ENCODE data around the gene CYP27B1.
"Not testable (repeated sequence)": the region's sequence is repeated elsewhere in the genome, so short reads cannot be mapped to it uniquely, and the experiment has no call there.

Gene CYP27B1

DNA sequence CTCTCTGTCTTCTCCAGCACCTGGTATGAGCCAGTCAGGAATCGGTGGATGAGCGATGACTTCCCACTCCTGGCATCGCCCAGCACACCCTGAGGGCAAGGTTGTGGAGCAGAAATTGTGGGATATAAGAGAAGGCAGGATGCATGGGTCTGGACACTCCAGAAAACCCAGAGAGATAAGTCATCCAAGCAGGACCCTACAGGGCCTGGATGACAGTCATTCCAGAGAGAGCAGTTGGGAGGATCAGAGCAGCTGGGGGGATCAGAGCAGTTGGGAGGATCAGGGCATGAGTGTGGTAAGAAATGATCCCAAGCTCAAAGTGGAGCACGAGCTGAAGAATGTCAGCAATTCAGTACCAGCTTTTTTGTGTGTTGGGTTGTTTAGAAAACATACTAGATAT, 32.3 kb downstream of the CYP27B1 start:
- no peak for DNase-seq

DNA sequence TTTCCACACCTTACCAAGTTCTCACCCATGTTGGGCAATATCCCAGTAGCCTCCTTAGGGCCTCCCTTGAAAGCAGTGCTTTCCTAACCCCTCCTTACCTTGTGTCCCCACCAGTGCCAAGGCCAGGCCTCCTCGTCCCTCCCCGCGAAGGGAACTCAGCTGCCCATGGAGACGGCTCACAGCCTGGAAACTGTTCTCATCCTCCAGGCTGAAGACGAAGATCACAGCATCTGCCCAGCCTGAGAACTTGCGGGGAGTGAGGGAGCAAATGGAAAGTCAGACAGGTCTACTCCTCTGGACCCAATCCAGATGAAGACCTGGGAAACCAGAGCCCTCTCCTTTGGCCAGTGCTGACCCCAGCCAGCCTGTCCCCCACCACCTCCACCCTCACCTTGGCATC, 33.0 kb downstream of the CYP27B1 start:
- no peak for DNase-seq

DNA sequence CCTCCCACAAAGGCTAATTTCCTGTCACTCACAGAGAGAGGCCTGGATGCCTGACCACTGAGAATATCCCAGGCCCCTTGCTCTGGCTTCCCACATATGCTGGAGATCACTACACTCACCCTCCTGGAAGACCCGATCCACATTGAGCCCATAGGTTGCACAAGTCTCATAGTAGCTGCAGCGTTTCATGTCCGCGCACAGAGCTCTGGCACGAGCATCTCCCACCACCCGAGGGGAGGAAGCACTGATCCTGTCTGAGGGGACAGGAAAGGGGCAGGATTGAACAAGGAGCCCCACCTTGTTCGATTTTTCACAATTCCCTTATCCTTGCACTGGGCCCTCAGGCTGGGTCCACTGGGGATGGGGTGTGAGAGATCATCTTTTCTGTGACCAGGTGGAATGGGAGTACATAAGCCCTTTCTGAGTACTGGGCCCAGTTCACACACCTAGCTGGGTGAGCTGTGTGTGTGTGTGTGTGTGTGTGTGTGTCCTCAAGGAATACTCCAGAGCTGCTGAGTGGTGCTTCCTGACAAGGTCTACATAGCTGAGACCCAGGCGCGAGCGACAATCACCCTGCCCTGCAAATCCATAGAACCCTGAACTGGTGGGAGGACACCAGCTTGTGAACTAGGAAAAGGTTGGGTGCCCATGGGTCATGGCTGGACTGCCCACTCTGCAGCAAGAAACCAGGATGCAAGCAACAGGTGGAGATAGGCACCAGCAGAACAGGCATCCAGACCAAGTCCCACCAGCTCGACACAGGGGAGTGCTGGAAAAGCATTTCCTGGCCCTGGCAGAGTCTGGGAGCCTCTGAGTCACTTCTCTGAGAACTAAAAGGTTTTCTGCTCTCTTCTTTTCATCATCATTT, 33.9 kb downstream of the CYP27B1 start:
- no peak for DNase-seq

DNA sequence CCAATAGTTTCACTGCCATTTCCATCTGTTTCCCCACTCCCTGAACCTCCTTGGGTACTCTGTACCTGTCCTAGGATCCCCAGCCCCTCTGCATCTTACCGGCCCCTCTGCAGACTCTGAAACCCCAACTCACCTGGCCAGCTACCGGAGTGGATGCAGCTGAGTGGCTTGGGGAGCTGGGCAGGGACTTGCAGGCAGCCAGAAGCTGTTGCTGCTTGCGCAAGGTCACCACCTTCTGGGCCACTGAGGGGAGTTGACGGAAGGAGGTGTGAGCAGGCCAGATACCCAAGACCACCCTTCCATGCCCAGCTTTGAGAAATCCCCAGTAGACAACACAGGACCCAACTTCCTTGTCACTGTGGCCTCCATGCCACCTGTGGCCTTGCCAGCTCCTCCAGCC, 34.6 kb downstream of the CYP27B1 start:
- DNase-seq: no peak

DNA sequence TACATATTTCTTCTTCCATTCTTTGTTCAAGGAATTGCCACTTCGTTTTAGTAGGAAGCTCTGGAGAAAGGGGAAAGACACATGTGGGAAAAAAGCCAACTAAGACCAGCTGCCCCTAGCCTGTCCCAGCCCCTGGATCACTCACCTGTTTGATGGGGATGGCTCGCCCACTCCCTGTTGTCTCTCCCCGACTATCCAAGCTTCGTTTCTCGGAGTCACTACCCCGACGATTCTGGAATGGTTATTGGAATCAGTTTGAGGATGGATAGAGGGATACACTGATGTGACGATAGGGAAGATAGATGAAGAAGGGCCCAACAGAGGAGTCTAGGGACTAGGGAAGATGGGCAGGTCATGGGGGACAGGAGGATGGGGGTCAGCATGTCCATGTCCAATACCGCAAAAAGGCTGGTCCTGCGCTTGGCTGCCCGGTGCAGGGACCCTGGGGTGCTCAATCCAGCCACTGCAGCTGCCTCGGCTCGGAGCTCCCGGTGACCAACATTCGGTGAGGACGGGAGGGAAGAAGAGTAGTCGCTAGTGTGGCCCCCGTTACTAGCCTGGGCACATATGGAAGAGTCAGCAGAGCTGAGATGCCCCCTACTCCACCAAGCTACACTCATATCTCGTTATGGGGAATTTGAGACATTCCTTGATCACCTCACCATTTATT, 35.3 kb downstream of the CYP27B1 start:
- DNase-seq: no peak

DNA sequence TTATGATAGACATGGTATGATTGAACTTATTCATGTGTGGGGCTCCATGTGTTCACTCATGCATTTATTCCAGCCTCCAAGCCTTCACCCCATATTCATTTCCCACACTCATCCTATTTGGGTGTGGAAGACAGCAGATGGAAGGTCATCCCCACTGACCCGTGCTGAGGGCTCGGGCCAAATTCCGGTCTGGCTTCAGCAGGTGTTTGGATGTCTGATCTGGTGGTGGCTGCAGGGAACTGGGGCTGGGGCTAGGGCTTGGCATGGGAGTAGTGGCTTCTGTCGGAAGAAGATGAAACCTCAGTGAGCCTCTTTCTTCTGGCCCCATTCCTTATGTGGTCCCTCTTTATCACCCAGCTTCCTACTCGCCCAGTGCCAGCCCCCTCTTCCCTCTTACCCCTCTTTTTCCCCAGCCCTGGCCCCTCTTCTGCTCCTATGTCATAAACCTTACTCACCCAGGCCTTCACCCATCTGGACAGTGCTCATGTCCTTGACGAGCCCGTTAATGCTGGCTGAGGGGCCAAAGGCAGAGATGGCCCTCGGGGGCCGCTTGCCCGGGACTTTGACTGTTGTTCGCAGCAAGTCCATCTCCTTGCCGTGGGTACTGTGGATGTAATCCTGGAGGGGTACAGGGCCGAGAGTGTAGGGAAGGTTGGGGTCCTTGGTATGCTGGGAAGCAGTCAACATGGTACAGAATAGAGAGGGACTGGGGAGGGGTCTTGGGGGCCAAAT, 36.4 kb downstream of the CYP27B1 start:
- DNase-seq: no peak

DNA sequence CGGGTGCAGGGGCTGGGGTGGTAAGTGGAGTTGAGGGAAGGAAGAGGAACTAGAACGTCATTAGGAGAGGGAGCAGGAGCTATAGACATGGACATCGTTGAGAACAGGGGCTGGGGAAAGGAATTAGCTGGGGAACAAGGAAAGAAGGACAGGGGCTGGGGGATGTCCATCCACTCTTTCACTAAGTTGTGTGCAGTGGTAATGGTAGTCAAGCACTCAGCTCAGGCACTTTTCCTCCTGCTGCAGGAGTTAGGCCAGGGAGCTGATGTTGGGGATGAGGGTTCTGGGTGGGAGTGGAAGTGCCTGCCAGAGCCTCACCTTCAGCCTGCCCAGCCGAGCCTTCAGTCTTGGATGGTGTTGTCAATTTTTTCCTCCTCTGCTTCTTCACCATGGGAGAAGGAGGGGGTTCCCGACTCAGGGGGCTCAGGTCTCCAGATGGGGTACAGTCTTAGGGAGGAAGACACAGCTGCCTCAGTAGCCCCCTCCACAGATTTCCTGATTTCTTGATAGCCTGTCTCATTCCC, 37.5 kb downstream of the CYP27B1 start:
- DNase-seq: no peak

DNA sequence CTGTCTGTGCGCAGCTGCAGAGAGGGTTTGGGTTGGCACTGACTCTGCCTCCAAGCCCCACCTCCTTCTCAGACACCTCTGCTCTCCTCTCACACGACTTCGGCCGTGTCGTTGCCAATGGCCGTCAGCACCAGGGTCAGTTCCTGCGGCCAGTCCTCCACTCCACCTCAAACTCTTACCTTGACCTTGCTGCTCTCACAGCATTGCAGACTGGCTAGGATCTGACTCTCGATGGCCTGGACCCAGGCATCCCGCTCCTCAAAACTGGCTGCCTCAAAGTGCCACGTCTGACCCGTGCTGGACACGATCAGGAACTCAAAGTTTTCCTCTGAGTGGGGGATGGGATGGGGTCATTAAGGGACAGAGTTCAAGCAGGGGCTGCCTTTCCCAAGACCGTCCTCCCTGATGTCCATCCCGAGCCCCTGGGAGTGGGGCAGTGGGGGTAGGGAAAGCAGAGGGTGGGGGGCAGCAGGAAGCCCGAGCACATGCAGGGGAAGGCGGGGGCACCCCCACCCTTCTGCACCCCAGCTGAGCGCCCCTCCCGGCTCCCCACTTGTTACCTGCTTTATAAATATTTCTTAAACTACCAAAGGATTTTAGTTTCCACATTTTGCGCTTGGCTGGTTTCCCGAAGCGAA, 39.0 kb downstream of the CYP27B1 start:
- no peak for DNase-seq

DNA sequence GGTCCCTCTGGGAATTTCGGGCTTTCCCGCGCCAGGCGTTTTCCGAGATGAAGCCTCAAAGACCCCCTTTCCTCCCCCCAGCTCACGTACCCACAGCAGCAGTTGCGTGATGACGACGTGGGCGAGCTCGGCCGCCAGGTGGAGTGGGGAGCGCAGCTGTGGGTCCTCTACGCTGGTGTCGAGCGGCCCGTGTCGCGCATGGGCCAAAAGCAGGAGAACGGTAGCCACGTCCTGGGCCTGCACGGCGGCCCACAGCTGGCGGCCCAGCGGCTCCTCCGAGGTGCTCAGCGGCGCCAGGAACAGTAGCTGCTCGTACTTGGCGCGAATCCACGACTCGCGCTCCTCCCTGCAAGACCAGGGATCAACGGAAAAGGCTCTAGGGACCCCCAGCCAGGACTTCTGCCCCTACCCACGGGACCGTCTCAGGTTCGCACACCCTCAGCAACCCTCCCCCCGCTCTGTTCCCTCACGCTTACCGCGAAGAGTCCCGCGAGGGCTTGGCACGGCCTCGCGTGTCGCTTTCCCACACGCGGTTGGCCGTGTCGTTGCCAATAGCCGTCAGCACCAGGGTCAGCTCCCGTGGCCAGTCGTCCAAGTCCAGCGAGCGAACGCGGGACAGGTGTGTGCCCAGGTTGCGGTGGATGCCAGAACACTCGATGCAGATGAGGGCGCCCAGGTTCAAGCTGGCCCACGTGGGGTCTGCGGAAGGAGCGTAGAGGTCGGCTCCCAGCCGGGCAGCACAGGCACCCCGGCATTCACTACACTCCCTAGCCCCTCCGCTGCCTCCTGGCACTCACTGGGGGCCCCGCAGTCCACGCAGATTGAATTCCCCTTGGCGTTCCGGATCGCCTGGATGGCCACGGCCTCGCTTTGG, 39.8 kb downstream of the CYP27B1 start:
- no peak for DNase-seq

DNA sequence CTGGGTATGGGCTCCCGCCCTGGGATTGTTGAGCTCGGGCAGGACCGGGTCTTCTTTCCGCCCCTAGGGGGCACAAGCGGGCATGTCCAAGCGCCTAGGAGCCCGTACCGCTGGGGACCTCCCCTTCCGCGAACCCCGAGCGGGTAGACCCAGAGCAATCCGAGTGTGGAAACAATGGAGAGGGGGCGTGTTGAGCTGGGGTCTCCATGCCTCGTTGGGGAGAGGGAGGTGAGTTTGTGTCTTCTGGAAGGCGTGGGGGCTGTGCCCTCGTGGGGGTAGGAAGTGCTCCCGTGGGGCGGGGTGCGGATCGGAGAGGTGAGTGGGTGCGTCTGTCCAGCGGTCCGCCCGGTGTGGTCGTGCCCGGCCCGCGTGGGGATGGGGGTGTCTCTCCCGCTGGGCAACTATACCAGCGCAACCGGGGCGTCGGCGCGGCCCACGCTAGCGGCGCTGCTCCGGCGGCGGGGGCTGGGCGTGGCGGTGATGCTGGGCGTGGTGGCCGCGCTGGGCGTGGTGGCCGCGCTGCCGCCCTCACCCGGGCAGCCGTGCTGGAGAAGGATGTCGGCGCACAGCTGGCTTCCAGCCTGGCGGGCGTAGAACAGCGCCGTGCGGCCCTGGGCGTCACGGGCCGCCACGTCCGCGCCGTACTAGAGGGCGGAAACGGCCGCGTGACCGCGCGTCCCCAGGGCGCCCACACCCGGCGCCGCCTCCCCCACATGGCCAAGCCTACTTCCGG, 40.6 kb downstream of the CYP27B1 start:
- DNase-seq: peak; percentile 44

DNA sequence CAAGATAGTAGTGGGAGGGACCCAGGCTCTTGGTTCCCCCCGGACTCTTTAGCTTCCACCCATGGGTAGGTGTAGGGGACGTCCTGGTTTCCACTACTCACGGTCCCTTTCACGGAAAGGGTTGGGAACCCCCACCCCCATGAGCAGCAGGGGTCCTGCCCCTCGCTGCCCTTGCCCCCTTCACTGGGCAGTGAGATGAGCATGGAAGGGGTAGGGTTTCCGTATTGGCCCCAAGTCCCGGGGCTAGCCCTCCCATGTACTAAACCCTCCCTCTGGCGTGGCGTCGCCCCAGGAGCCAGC, 41.1 kb downstream of the CYP27B1 start:
- DNase-seq: no peak

DNA sequence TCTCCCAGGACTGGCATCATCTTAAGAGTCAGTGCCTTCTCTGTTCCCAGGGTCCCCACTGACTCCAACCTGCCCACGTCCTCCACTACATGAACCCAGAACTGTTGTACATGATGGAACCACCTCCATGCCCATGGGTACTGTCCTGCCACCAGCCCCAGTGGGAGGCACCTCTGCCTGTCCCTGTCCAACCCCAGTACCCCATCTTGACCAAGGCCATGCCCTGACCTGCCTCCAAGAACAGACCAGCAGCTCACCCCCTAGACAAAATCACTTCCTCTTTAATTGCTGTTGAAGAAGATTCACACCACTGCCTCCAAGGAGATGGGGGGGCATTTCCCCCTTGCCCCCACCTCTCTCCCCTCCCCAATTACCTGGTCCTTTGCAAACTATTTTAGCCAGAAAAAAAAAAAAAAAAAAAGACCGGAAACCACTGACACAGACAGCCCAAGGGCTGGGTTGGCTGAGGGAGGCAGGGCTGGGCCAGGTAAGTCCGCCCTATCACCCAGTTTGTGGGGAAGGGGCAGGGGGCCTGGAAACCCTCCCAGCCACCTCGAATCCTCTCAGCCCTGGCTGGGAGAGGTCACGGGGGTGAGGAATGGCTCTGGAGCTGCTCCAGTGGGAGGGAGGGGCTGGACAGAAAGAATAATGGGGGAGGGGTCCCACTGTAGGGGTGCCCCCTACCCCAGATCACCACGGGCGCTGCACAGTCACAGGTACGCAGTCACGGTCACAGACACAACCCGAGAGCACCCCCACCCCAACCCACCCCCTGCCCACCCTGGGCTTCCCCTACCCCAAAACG, 41.7 kb downstream of the CYP27B1 start:
- DNase-seq: no peak

DNA sequence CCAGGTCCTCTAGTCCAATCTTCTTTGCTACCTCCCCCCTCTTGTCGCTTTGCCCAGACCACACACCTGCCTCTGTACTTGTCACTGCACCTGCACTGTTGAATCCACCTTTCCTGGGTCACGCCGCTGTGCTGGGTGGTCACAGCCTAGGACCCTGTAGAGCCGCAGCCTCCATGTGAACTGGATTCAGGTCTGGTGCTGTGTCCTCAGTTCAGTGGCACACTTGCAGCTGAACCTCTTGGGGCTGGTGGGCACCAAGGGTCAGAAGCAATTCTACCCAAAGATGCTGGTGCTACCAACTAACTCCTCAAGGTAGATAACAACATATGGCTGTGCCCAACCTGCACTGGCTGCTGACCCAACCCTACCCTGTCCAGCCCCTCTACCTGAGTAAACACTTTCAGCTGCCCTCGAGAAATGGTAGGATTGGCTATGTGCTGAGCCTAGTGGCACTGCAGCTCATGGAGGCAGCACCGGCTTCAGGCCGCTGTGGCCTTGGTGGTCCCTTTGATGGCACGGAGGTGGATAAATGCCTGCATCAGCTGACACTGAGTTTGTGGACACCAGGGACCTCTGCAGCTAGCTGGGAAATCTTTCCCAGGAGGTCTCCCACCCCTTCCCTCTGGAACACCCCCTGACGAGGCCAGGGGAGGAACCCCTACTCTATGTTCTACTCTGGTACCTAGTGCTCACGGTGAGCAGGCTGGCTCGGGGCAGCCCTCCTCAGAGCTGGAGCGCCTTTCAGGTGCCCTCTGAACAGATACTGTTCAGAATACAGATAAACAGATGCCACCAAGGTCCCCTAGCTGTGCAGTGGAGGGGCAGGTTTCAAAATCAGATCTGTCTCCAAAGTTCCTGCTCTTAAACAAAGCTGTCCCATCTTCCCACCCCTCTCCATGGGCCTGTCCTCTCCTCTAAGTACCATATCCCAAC, 42.6 kb downstream of the CYP27B1 start:
- no peak for DNase-seq

DNA sequence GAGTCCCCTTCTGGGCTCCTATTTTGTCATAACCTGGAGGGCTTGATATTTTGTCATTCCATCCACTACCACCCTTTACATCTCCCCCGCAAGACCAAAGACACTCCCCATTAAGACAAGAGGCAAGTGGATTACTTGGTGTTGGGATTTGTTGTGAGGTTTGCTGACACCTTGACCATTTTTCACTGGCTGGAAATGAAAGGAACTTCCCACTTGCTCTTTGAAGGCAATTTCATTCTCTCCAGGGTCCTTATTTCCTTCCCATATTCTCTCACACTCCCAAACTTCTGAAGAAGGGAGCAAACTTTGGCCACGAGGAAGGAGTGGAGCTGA, 43.3 kb downstream of the CYP27B1 start:
- no peak for DNase-seq

DNA sequence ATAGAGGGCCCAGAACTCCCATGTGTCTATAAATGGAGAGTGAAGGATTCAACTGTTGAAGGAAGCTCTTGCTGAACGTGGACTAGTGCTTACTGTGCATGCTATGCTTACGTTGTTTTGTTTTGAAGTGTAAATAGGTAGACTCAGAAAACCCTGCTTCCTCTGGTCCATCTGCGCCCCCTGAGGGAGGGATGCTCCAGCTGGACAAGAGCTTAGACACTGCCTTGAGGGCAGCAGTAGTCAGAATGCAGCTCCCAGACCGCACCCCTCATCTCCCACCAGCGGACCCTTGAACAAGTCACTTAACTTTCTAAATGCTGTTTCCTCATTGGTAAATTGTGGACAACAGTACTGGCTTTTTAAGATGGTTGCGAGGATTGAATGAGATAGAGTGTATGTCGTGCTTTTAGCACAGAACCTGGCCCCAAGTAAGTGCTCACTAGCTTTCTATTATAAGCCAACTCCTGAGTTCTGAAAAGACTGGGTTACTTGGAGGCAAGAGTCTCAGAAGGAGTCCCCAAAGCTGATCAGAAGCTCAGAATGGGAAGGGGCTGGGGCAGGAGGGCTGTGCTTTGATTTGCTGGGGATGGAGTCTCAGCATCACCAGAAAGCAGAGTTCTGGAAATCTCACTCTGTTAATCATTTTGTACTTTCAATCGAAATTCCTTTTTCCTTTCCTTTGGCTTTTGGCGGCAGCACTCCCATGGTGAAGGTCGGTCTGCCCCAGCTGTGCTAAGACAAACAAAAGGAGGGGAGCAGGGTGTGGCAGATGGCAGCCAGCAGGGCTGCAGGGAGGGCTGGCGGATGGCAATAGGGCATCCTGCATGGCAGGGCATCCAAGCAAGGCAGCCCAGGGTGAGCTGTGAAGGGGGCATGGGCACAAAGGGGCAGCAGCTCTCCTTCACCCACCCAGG, 43.9 kb downstream of the CYP27B1 start:
- DNase-seq: no peak

DNA sequence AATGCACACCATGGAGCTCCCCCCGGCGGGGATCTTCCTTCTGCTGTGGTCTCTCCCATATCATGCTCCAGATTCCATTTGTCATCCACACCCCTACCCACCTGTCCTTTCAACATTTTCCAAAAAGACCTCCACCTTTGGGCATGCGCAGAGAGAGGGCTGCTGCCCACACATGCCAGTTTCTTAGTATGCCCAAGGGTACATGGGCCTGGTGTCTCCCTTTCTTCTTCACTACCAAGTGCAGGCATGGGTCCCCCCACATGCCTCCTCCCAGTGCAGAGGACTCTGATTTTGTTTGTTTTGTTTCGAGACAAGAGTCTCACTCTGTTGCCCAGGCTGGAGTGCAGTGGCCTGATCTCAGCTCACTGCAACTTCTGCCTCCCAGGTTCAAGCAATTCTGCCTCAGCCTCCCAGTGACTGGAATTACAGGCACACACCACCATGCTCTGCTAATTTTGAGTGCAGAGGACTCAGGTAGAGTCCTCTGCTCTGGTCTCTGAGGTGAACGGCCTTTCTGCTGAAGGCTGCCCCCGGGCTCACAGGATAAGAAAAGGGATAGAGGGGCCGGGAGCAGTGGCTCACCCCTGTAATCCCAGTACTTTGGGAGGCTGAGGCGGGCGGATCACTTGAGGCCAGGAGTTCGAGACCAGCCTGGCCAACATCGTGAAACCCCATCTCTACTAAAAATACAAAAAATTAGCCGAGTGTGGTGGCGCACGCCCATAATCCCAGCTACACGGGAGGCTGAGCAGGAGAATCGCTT, 44.9 kb downstream of the CYP27B1 start:
- DNase-seq: not testable (repeated sequence)
